Hematopoietic multipotent progenitor cell treated with erythropoietin and hydrocortisone succinate and interleukin-3 and kit ligand, for 8 days (in vitro differentiated cells): ENCODE measurements around the gene PRODH2.
"Not testable (repeated sequence)": the region's sequence is repeated elsewhere in the genome, so short reads cannot be mapped to it uniquely, and the experiment has no call there.

ENCODE experiments used
- DNase-seq: peaks from one replicate; pipeline ENCODE4 v3.0.0-alpha.2; 2015

Gene PRODH2

GRCh38 chr19:35777961-35778360 lies 34.7 kb downstream of the PRODH2 start:
- DNase-seq: no peak

- DNase-seq: no peak
Measured at GRCh38 chr19:35777086-35777841, 35.4 kb downstream of the PRODH2 start.

- DNase-seq: no peak
Measured at GRCh38 chr19:35776102-35776788, 36.4 kb downstream of the PRODH2 start.

- peak; percentile 99 for DNase-seq
Measured at GRCh38 chr19:35775298-35776101, 37.1 kb downstream of the PRODH2 start, which contains the start of gene ARHGAP33. TSS of gene ARHGAP33 (plus strand) at chr19:35775564. CDS start at chr19:35775659, 95 bp downstream.

GRCh38 chr19:35775046-35775297 lies 37.7 kb downstream of the PRODH2 start:
- no peak for DNase-seq

- no peak for DNase-seq
Measured at GRCh38 chr19:35774274-35775045, 38.2 kb downstream of the PRODH2 start.

- peak; percentile 8 for DNase-seq
Measured at GRCh38 chr19:35773020-35773806, 39.4 kb downstream of the PRODH2 start.

- not testable (repeated sequence) for DNase-seq
Measured at GRCh38 chr19:35772362-35772761, 40.3 kb downstream of the PRODH2 start.

- DNase-seq: no peak
Measured at GRCh38 chr19:35768082-35768421, 44.6 kb downstream of the PRODH2 start.

- no peak for DNase-seq
Measured at GRCh38 chr19:35767288-35768081, 45.2 kb downstream of the PRODH2 start.

GRCh38 chr19:35766571-35767104 lies 46.0 kb downstream of the PRODH2 start:
- DNase-seq: no peak

- no peak for DNase-seq
Measured at GRCh38 chr19:35764432-35765315, 48.0 kb downstream of the PRODH2 start.

GRCh38 chr19:35760711-35761349 lies 51.8 kb downstream of the PRODH2 start:
- no peak for DNase-seq

GRCh38 chr19:35759697-35760096 lies 52.9 kb downstream of the PRODH2 start:
- no peak for DNase-seq

GRCh38 chr19:35757749-35758608 lies 54.7 kb downstream of the PRODH2 start, which contains the start of gene PROSER3:
TSS of gene PROSER3 (plus strand) at chr19:35758176. CDS start at chr19:35758216, 40 bp downstream.
- peak; percentile 100 for DNase-seq

GRCh38 chr19:35757231-35757748 lies 55.4 kb downstream of the PRODH2 start:
- DNase-seq: no peak

GRCh38 chr19:35756377-35757230 lies 56.0 kb downstream of the PRODH2 start, which contains the start of gene HSPB6:
TSS of gene HSPB6 (minus strand) at chr19:35757029. CDS start at chr19:35757008, 21 bp downstream.
- peak; percentile 21 for DNase-seq
